GM11168 (cell line): ENCODE results near the gene RNF130.

Experiments
- in situ Hi-C: fragments of 300-500 bp; cut with MboI; formaldehyde crosslinking; loops from one replicate; pipeline ENCODE4 v1.12.0; 2022; ENCODE audit warnings: low sequenced_read_pairs; ENCODE audit not compliant: unreplicated experiment

Gene RNF130

GRCh38 chr5:180086816-180087399 lies 15.3 kb upstream of the RNF130 start:
- in situ Hi-C loops, result no loop called here

GRCh38 chr5:180085837-180086236 lies 14.3 kb upstream of the RNF130 start:
- in situ Hi-C loops, result no loop called here

- in situ Hi-C loops, result no loop called here
Measured at GRCh38 chr5:180084638-180085561, 13.3 kb upstream of the RNF130 start.

GRCh38 chr5:180083529-180084060 lies 12.0 kb upstream of the RNF130 start:
- in situ Hi-C loops, result no loop called here

- in situ Hi-C loops, result no loop called here
Measured at GRCh38 chr5:180082633-180083420, 11.3 kb upstream of the RNF130 start.

- in situ Hi-C loops, result no loop called here
Measured at GRCh38 chr5:180081481-180081880, 9.9 kb upstream of the RNF130 start.

GRCh38 chr5:180080486-180081280 lies 9.1 kb upstream of the RNF130 start:
- in situ Hi-C loops, result no loop called here

- in situ Hi-C loops, result no loop called here
Measured at GRCh38 chr5:180079702-180080466, 8.3 kb upstream of the RNF130 start.

- in situ Hi-C loops, result no loop called here
Measured at GRCh38 chr5:180078348-180078747, 6.8 kb upstream of the RNF130 start.

- in situ Hi-C loops, result no loop called here
Measured at GRCh38 chr5:180077594-180078284, 6.2 kb upstream of the RNF130 start.

GRCh38 chr5:180075703-180076102 lies 4.1 kb upstream of the RNF130 start:
- in situ Hi-C loops, result no loop called here

GRCh38 chr5:180074462-180074861 lies 2.9 kb upstream of the RNF130 start:
- in situ Hi-C loops, result no loop called here

GRCh38 chr5:180072556-180072955 lies 997 bp upstream of the RNF130 start:
- in situ Hi-C loops, result no loop called here

- in situ Hi-C loops, result no loop called here
Measured at GRCh38 chr5:180072256-180072548, 643 bp upstream of the RNF130 start.

- in situ Hi-C loops, result no loop called here
Measured at GRCh38 chr5:180070756-180071530, 616 bp downstream of the RNF130 start.

- in situ Hi-C loops, result no loop called here
Measured at GRCh38 chr5:180069589-180070247, 1.8 kb downstream of the RNF130 start.

- in situ Hi-C loops, result no loop called here
Measured at GRCh38 chr5:180068519-180069090, 3.0 kb downstream of the RNF130 start.
